Ramos (cell line): ENCODE measurements around the gene KCTD19.

ENCODE experiments used
- in situ Hi-C: fragments of 300-500 bp; cut with MboI; formaldehyde crosslinking; loops from one replicate; pipeline ENCODE4 v1.14.3; 2022; ENCODE audit warnings: low sequenced_read_pairs; ENCODE audit not compliant: unreplicated experiment

Gene KCTD19

DNA sequence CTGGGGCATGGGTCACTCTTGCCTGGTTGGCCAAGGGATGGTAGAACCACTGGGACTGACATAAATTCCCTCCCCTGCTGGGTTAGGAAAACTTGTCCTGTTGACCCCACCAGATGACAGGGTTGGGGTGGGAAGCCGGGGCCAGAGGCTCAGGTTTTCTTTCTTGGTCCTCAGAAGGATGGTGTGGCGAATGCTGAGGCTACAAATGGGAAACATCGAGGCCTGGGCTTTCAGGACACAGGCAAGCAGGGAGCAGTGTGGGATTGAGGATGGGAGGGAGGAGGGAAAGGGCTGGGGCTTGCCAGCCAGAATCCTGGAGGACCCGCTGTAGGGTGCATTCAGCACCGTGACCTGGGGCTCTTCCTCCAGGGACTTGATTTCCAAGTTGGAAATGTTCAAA, 61.7 kb downstream of the KCTD19 start:
- in situ Hi-C loops, result no loop called here

DNA sequence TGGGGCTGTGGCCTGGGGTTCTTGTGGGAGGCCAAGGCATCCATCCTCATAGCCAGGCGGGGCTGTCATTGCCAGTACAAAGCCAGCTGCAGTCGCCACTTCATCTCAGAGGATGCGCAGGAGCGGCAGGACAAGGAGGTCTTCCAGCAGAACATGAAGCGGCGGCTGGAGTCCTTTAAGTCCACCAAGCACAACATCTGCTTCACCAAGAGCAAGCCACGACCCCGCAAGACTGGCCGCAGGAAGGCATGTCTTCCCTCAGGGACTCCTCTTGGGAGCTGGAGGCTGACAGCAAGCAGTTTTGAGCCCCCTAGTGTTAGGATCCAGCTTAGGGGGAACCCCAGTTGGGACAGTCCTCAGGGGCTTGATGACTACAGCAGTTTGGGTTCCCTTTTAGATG, 62.3 kb downstream of the KCTD19 start:
- in situ Hi-C loops, result no loop called here

DNA sequence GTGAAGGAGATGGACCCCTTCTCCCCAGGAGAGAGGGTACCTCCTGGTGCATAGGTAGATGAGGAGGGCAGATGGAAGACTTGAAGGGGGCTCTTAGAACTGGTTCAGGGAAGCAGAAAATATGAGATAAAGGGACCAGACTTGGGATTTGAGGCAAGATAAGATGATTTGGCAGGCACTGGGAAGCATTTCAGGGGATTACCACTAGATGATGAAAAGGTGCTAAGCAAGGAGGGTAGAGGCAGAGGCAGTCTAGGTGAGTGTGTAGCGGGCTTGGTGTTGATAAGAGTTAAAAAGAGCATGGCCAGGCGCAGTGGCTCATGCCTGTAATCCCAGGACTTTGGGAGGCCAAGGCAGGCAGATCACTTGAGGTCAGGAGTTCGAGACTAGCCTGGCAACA, 63.3 kb downstream of the KCTD19 start:
- in situ Hi-C loops, result no loop called here

DNA sequence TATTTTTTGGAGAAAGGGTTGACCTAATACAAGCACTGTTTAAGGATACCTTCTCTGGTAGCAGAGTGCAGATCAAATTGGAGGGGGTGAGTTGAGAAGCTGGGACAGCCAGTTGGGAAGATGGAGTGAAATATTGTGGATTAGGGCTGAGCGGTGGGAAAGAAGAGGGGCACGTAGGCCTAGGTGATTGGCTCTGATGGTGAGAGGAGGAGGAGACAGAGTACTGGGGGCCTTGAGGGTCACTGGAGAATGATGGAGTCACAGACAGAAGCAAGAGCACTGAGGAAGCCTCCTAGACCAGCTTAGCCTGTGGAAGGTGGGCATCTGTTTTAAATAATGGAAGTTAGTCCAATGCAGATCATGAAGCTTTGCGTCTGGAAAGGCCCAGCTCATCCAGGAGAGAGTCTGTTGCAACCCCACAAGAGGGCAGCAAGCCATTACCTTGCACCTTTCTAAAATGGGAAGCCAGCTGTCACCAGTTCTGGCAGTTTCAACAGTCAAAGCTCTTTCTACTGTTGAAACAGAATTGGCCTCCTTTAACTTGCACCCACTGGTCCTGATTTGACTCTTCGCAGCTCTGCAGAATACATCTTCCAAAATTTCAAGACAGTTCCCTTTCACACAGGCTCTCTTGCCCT, 66.0 kb downstream of the KCTD19 start:
- in situ Hi-C loops, result no loop called here

DNA sequence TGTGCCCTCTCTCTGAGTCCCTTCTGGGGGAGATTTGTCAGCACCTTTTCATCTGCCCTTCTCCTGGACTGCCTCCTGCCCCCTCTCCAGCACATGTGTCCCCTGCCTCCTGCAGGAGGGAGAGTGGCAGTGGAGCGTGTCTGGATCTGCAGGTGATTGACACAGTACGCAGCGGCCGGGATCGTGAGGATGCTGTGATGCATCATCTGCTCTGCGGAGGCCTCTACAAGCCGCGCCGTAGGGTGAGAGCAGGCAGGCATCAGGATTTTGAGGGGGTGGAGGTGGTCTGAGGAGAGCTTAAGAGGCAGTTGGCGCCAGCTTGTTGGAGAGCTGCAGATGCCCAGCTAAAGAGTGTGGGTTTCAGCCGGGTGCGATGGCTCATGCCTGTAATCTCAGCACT, 66.8 kb downstream of the KCTD19 start:
- in situ Hi-C loops, result no loop called here

DNA sequence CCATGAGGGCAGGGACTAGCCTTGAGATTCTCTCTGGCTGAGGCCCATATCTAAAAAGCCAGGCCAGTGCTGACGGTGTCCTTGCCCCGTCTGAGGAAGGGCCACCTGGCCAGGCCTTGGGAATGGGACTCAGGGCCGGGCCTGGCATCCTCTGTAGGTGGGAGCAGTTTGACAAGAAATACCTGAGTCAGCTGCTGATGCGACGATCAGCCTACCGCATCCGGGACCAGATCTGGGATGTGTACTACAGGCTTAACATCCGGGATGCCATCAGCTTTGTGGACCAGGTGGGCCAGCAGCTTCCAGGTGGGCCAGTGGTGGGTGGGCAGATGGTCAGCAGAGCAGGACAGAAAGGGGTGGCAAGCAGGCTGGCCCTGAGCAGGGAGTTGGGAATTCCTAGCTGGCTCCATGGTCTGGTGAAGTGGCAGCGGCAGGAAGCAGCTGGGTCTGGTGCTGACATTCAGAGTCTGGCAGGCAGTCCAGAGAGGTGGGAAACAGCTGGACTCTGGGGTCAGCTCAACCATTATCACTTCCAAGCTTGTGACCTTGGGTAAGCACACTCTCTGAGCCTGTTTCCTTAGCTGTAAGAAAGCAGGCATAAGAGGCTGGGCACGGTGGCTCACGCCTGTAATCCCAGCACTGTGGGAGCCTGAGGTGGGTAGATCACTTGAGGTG, 68.2 kb downstream of the KCTD19 start:
- in situ Hi-C loops, result no loop called here

DNA sequence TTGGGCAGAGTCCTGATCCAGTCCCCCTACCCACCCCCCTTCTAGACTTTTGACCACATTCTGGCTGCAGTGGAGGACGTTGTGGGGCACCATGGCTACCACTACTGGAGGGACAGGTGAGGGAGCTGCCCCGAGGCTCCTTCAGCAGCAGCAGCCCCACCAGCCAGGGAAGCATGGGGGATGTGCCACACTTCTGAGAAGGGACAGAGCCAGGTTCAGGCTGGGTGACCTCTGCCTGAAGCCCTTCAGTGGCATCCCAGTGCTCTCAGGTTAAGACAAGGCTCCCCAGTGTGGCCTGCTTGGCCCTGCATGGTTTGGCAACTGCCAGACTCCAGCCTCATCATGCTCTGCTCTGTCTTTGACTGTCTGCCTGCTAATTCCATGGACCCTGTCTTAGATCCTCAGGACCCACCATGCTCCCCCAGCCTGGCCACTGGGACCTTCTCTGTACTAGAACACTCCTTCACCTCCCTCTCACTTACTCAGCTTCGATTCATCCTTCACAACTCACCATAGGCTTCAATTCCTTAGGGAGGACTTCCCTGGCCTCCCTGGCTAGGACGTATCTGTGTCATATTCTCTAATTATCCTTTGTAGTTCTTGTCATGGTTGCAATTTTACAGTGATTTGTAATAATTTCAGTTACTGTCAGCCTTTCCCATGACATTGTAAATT, 68.9 kb downstream of the KCTD19 start:
- in situ Hi-C loops, result no loop called here

DNA sequence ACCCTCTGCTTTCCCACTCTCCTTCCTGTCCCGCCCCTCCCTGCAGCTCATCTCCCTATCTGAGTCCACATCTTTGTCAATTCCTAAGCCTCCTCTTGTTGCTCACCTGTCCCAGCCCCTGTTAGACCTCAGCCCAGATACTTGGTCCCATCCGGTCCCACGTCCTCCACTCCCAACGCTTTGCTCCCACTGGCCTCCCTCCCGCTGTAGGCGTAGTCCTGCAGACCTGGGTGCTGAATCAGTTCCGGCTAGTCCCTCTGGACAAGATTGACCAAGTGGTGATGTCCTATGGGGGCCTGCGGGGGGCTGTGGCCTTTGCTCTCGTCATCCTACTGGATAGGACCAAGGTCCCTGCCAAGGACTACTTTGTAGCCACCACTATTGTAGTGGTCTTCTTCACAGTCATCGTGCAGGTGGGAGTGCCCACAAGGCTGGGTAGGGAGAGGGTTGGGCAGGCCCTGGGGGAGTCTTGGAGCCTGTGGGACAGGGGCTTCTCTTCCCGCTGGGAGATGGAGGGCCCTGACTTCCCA, 69.8 kb downstream of the KCTD19 start:
- in situ Hi-C loops, result no loop called here

DNA sequence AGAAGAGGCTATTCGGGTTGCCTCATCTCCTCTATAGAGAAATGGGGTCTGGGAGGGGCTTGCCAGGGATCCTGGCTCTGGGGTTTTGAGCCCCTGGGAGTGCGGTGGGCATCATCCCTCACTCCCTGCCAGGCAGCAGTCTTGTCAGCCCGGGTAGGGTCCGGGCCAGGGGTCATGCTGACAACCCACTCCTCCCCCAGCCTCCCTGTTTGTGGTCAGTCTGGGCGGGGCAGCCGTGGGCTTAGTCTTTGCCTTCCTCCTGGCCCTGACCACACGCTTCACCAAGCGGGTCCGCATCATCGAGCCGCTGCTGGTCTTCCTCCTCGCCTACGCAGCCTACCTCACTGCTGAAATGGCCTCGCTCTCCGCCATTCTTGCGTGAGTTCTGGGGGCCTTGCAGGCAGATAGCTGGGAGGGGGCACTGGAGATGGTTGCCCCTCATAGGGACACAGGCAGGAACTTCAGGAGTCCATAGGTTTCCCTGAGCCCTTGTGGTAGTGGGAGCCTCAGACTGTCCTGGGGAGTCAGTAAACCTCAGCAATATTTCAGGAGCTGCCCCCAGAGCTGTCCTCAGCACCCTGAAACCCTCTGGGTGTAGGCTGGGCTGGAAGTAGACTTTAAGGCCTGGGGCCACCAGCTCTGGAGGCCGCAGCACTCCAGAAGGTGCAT, 70.9 kb downstream of the KCTD19 start:
- in situ Hi-C loops, result no loop called here

DNA sequence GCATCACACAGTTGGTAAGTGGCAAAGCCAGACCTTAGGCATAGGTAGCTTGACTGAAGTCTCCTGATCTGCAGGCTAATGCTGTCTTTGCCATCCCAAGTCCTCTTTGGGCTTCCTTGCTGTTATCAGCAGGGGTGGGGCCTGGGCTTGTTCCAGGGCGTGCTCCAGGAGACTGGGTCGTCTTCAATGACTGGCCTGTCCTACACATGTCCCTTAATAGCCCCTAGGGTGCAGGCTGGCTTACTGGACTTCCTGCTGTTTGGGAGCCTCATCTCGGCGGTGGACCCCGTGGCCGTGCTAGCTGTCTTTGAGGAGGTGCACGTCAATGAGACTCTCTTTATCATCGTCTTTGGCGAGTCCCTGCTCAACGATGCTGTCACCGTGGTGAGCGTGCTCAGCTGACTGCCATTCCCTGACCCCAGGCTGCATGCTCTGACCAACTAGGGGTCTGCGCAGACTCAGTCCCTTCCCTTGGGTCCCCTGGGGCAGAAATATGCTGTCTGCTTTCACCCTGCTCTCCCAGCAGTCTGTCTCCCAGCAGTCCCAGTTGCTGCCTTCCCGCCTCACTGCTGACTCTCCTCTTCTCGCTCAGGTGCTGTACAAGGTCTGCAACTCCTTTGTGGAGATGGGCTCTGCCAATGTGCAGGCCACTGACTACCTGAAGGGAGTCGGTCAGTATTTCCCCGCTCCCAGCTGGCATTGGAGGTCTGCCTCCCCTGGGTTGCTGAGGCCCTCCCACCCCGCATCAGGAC, 71.6 kb downstream of the KCTD19 start:
- in situ Hi-C loops, result no loop called here

DNA sequence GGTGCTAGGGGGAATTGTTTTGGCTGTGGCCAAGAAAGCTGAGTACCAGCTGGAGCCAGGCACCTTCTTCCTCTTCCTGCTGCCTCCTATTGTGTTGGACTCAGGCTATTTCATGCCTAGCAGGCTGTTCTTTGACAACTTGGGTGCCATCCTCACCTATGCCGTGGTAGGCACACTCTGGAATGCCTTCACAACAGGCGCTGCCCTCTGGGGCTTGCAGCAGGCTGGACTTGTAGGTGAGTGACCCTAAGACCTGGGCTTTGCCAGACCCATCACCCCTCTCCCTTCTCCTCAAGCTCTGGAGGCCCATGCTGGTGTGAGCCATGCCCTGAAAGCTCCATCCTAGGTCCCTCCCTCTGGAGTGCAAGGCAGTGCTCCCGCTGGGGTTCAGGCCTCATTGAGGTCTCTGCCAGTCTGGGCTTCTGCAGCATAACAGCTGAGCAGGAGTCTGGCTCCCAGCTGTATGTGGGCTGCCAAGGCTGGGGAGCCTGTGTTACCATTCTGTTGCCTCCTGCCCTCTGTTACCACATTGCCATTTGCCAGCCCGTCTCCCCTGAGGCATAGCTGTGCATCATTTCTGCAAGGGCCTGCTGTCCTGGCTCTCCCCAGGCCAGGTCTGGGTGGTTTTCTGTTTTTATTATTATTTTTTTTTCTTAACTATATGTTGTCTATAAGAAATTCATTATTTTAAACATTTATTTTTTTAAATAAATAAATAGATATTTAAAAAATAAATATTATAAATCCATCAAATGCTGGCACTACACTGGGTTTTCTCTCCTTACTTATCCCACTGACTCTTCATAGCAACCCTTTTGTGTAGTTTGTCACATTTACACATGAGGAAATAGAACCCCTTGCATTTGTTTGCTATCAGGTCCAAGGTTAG, 73.7 kb downstream of the KCTD19 start:
- in situ Hi-C loops, result no loop called here

DNA sequence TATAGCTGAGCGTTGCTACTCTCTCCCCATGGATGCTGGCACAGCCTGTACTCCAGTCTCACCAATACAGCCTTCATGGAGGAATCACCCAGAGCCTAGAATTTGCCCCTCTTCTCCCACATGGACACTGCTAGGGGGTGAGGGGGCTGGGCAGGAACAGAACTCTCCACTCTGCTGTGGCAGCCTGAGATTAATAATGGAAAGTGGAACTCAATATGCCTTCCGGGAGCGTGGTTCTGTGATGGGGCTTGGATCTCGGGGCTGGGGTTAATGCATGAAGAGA, 76.6 kb downstream of the KCTD19 start:
- in situ Hi-C loops, result no loop called here

DNA sequence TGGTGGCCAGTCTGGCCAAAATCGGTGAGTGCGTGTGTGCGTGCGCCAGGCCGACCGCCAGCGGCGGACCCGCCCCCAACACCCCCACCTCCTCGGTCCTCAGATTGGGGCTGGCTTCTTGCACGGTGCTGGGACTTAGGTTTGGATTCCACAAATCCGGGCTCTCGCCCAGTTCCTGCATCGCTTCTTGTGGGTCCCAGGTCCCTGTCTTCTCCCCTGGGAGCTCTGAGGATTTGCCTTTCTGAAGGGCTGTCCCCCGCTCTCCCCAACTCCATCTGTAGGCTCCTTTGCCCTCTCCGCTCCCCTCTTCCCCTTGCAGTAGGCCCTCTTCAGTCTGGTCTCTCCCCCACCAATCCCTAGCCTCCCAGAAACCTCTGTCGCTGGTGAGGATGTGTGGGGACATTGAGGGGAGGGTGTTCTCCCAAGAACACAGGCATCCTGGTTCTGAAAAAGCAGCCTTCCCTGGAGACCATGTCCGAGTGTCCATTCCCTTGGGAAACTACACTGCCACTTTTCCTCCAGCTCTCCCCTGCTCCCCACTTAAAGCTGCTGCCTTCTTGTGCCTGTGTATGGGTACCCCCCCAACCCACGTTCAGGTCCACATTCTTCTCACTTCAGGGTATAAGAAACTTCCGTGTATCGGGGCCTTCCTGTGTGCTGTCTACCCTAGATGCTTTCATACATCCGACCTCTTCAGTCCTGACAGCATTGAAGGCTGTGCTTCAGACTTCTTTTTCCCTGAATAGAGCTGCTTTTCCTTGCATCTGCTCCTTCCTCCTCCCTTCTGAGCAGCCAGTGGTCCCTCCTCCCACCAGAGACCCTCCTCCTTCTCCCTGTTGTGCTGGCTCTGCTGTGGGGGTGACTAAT, 77.1 kb downstream of the KCTD19 start:
- in situ Hi-C loops, result no loop called here

DNA sequence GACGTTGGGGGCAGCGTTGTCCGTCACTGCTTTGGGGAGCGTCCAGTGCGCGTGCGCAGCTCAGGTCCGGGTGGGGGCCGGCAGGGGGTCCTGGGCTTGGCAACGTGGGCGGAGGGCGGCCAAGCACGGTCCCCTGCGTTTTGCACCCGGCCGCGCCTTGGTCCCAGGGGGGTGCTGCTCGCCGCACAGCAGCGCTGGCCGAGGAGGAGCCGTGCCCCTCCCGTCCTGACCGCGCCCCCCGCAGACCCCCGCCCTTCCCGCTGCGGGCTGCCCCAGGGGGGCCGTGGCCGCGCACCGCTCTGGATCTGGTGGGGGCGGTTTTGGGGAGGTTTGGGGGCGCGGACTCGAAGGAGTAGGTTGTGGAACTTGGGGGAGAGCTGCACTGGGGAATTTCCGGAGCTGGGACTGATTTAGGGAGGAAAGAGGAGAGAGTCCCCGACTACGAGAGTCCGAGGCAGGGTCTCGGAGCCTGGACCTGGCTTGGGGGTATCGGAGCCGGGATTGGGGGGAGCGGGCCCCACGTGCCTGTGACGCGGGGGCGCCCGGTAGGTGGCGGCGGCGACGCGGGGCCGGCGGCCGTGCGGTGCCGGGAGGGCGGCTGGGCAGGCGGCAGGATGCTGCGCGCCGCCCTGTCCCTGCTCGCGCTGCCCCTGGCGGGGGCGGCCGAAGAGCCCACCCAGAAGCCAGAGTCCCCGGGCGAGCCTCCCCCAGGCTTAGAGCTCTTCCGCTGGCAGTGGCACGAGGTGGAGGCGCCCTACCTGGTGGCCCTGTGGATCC, 78.0 kb downstream of the KCTD19 start, which contains the start of gene SLC9A5:
SLC9A5 (plus strand) TSS at position 579 of the 777 bp plus-strand sequence; CDS start at position 615, 36 bp downstream.
- in situ Hi-C loops, result no loop called here

DNA sequence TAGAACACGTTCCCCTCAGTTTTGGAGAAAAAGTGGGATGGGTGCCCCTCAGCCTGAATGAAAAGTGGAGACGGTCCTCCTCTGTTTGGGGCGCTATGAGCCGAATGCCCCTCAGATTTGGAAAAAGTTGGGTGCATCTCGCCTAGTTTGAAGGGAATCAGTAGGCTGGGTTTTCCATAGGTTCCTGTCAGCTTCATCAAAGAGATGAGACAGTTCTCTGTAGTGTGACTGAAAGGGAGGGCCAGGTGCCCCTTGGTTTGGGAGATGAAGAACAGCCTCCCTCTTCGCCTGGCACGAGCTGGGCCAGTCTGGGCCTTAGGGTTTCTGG, 78.5 kb downstream of the KCTD19 start:
- in situ Hi-C loops, result no loop called here

DNA sequence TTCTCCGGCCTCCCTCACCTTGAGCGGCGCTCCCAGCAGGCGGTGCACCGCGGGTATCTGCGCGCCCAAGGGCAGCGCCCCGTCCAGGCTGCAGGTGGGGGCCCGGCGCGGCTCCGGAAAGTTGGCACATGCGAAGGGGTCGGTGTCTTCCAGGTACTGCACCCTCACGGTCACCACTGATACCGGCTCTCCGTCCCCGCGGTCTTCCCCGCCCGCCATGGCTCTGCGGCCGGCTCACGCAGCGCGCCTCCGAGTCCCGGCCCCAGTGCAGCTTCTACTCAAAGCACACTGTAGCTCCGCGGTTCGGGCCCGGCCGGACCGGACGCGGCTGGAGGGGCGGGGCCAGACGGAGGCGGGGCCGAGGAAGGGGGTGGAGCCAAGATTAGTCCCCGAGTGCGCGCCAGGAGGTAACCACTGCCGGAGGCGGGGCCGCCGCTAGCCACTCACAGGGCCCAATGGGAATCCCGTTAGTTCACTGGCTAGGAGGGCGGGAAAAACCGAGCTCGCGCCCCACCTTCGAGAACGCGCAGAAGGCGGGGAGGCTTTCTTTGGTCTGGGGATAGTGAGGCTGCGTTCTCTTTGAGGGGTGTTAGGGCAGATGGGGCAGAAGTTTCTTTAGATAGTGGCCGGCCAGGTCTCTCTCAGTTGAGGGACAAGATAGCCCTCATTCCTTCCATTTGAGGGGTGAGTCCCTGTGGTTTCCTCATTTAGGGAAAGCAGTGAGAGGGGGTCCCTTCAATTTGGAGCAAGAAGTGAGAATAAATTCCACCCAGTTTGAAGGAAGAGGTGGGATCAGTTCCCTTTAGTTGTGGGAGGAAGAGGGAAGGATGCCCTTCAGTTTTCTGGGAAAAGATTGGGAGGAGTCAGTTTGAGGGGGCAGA, 79.1 kb downstream of the KCTD19 start, which contains the start of gene FHOD1:
FHOD1 (minus strand) TSS at position 290 of the 881 bp plus-strand sequence; CDS start at position 219, 71 bp downstream.
- in situ Hi-C loops, result no loop called here

DNA sequence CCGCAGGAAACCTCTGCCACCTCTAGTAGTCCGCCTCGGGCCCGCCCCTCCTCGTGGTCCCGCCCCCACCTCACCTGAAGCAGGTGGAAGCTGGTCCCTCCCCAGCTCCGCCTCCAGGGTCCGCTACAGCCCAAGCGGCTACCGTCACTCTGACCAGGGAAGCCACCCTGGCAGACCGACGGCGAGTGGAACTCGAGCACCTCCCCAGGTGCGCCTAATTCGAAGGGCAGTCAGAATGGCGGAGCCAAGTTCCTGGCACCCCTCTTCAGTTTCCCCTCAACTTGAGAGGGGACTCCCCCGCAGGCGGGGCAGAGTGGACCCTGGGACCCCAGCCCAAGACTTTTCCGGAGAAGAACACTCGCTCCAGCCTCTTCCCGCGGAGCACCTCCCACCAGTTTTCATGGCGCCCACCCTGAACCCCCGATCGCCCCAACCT, 79.8 kb downstream of the KCTD19 start:
- in situ Hi-C loops, result no loop called here
